Measurements from ENCODE around the gene MLYCD.

DNA sequence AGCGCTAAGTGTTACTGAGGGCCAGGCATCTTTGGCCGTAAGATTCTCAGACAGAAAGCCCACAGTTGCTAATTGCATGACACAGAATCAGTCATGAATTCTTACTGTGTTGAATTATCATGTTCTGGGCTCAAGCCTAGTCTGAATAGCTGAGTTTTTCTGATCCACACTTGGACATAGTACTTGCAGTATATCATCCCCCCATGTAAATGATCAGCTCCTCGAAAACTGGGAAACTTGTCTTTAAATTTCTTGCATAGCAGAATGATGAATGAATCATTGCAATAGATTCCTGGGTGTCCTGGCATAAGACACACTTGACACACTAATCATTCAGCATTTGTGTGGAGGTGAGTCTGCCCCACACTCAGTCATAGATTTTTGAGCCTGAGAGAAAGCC, 2.2 kb downstream of the MLYCD start:
- TF ChIP-seq, protein P1, sequence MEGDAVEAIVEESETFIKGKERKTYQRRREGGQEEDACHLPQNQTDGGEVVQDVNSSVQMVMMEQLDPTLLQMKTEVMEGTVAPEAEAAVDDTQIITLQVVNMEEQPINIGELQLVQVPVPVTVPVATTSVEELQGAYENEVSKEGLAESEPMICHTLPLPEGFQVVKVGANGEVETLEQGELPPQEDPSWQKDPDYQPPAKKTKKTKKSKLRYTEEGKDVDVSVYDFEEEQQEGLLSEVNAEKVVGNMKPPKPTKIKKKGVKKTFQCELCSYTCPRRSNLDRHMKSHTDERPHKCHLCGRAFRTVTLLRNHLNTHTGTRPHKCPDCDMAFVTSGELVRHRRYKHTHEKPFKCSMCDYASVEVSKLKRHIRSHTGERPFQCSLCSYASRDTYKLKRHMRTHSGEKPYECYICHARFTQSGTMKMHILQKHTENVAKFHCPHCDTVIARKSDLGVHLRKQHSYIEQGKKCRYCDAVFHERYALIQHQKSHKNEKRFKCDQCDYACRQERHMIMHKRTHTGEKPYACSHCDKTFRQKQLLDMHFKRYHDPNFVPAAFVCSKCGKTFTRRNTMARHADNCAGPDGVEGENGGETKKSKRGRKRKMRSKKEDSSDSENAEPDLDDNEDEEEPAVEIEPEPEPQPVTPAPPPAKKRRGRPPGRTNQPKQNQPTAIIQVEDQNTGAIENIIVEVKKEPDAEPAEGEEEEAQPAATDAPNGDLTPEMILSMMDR (IDR thresholded peaks at IDR 0.05), result no peak
- TF ChIP-seq POLR2AphosphoS5 (IDR thresholded peaks at IDR 0.05) (no peak), POLR2A (IDR thresholded peaks at IDR 0.05; ENCODE audit: low read depth) (no peak)

All from esophagus muscularis mucosa (tissue), 3 donors.